HG03457 (cell line): ENCODE data around the gene SATB1.
"Not testable (repeated sequence)": the region's sequence is repeated elsewhere in the genome, so short reads cannot be mapped to it uniquely, and the experiment has no call there.

Experiments
- ATAC-seq: cut with Tn5 transposase; IDR thresholded peaks from one replicate; pipeline ENCODE4 v1.9.1; 2021; ENCODE audit warnings: moderate number of reproducible peaks; ENCODE audit not compliant: unreplicated experiment

The SATB1 gene

DNA sequence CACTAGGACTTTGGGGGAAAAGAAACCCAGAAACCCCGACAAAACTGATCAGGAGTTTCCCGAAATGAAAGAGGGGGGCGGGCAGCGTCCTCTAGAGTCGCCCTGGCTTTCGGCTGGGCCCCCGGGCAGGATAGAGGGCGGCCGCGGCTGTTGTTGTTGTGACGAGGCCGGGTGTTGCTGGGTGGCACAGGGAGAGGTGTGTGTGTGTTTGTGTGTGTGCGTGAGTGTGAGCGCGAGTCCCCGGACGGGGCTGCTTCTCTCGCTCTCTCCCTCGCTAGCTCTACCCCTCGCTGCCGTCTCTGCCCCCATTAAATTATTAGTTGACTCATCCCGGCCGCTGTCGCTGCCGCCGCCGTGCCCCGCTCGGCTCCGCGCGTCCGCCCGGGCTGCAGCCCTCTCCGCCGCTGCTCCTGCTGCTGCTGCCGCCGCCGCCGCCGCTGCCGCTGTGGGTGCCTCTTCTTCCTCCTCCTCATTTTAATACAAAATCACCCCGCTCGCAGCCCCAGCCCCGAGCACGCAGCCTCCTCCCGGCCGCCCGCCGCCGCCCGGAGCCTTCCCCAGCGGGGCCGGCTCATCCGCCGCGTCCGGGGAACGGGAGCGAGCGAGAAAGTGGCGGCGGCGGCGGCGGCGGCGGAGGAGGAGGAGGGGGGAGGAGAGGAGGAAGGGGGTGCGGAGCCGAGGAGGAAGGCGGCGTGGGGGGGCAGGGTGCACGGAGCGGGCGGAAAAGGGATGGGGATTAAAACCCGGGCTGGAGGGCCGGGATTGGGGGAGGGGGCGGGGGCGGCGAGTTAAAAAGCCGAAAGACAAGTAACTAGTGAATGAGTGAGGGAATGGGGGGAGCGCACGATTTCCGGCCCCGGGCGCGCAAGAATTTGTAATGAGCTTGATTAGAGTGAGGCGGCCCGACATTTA lies at the start of gene SATB1:
TSS of gene SATB1 (minus strand) at position 611 of the 912 bp plus-strand sequence. CDS start 4,372 bp downstream, outside the sequence.
- peak; percentile 47 for ATAC-seq

GRCh38 chr3:18474202-18474601 lies 49.1 kb upstream of the SATB1 start:
- no peak for ATAC-seq

- no peak for ATAC-seq
These were observed 44.6 kb upstream of the SATB1 start for GRCh38 chr3:18469775-18470174.

DNA sequence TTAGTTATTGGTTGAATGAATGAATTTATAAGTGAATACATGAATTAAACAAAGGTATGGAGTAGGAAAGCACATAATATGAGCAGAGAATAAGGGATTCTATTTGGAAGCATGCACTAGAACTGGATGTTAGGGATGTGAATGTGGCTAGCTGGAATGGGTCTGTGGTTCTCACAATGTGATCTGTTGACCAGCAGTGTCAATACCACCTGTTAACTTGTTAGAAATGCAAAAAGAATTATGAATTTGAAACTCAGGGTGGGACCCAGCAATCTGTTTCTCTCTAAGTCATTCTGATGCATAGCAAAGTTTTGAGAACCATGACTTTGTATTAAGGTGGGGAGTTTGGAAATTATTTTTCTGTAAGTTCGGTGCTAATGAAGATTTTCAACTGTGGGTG lies 41.0 kb upstream of the SATB1 start:
- no peak for ATAC-seq

DNA sequence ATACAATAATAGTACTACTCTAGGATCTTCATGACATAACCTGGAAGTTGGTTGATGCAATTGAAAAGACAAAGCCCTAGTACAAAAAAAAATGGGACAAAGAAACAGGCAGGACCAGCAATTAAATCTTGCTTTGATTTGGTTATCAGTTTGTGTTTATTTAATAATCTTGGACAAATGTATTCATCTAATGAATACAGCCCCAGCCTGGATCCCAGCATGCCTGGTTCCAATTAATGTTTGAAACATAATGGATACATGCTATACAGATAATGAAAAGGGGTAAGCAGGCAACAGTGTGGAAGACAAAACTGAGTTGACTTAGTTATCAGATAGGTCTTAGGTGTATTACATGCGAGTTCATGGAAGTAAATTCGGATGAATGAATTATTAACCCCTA lies 29.6 kb upstream of the SATB1 start:
- ATAC-seq: no peak

DNA sequence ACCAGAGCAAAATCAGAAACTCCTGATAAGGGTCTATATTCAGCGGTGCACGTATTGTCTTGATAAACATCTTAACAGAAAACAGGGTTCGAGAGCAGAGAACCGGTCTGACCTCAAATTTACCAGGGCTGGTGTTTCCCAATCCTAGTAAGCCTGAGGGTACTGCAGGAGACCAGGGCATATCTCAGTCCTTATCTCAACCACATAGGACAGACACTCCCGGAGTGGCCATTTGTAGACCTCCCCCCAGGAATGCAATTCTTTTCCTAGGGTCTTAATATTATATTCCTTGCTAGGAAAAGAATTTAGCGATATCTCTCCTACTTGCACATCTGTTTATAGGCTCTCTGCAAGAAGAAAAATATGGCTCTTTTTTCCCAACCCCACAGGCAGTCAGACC lies 24.5 kb upstream of the SATB1 start:
- not testable (repeated sequence) for ATAC-seq

DNA sequence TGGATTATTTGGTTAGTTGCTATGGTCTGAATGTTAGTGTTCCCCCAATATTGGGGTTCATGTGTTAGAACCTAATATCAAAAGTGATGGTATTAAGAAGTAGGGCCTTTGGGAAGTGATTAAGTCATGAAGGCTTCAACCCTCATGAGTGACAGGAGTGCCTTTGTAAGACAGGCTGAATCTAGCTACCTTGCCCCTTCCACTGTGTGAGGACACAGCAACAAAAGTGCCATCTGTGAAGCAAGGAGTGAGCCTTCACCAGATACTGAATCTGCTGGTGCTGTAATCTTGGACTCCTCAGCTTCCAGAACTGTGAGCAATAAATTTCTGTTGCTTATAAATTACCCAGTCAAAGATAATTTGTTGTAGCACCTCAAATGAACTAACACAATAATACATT lies 22.6 kb upstream of the SATB1 start:
- ATAC-seq: no peak

- no peak for ATAC-seq
These were observed 21.1 kb upstream of the SATB1 start for GRCh38 chr3:18446149-18446825.

DNA sequence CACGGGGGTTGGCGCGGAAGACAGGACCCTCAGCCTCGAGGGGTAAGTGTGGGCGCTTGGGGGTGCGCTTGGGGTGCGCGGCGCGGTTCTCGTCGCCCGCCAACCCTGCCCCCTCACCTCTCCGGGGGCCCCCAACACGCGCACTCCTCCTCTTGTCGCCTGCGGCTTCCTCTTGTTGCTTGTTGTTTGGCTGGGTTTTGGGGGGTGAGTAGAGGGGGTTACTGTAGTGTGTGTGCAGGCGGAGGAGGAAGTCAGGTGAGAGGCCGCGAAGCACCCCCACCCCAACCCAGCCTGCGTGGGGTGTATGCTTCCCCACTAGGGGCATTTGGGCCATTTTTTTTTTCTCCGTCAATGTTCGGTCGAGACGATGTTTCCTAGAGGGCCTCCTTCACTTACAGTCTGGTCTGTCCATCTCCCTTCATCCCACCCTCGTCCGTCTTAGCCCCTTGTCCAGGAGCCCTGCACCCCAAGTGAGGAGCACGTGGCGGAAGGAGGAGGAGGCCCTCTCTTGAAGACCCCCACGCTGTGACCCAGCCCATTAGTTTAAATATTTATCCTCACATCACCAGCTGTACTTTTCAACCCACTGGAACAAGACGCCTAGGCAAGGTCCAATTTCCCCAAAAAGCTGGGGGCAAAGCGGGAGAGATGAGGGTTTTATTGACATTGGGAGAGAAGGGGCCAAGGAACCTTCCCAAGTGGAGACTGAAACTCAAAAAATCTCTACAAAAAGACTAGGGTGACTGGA lies 20.4 kb upstream of the SATB1 start:
- ATAC-seq: no peak

DNA sequence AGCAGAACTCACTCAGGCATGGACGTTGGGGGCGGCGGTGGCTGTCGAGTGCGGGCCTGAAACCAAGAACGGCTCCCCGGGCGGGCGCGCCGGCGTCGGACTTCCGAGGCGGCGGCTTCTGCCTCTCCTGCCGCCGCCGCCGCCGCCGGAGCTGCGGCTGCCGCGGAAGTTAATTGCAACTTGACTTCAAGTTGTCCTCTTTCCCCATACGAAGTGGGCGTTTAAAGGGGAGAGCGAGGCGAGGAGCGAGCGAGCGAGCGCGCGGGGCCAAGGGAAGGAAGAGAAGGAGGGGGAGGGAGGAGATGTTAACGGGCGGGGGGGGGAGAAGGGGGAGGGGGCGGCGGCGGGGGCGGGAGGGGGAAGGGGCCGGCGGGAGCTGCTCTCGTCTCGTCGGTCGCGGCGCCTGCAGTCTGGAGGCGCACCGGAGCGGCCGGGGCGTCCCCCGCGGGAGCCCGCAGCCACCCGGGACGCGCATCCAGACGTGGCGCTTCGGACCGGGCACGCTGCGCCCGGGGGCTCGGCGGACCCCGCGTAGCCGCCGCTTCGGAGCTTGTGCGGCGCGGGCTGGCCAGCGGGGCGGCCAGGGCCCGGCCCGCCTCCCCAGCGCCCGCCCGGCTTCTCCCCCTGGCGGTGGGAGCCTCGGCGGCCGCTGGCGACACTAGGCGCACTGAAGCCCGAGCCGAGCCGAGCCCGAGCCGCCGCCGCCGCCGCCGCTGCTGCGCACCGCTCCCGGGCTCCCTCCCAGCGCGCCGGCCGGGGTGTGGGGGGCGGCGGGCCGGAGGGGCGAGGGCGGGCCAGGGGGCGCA lies 19.7 kb upstream of the SATB1 start:
- ATAC-seq: peak; percentile 88

- ATAC-seq: no peak
These were observed 18.8 kb upstream of the SATB1 start for GRCh38 chr3:18443665-18444594.

DNA sequence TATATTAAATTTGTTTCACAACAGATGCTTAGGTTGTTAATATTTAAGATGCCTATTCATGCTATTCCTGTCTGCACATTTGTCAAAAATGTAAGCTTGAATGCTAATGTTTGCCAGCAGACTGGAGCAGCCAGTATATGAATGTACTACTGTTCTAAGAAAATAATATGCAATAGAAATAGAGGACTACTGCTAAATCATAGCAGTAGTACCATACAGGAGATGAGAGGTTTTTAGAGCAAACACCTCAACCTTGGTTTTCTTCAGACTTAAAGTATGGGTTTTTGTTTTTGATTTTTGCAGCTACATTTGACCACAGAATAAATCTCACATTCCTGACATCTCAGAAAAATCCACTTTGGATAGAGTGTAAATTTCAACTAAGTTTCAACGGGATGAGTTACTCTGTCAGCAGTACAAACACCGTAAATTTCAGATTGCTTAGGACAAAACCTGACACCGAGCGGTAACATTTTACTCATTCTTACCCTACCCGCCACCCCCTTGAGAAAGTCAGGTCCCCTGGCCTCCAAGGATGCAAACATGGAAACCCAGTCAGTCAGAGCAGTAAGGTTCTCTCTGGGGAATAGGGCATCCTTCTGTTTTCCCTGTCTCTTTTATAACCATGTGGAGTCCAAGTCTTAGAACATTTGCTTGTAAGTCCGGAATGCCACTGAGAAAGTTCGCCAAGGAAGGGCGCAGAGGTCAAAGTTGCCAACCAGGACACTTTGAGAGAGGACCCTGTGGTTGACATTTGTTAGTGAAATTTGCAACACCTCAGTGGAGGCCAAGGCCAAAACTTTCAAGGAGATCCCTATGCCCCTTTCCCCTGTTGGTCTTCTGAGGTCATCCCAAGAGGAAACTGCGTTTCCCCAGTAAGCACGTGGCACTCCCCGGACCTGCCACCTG lies 17.9 kb upstream of the SATB1 start:
- no peak for ATAC-seq

GRCh38 chr3:18441551-18441950 lies 16.4 kb upstream of the SATB1 start:
- ATAC-seq: no peak

GRCh38 chr3:18440066-18440722 lies 15.1 kb upstream of the SATB1 start:
- no peak for ATAC-seq

GRCh38 chr3:18439281-18439680 lies 14.1 kb upstream of the SATB1 start:
- ATAC-seq: no peak

GRCh38 chr3:18438586-18438985 lies 13.4 kb upstream of the SATB1 start:
- no peak for ATAC-seq

DNA sequence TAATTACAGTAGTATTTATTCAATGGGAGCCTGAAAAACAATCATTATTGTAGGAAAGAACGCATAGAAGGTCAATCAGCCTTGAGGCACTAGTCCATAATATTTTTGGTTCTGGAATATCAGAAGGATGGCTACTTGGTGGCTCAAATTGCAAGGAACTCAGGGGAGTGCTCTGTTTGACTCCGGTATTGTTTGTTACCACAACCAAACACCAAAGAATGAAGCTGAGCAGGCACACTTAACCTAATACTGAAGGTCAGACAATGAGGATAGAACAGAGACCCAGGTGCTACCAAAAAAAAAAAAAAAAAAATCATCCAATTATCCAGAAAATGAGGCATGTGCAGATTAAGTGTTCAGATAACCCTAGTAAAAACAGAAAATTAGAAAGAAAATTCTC lies 11.1 kb upstream of the SATB1 start:
- ATAC-seq: no peak

DNA sequence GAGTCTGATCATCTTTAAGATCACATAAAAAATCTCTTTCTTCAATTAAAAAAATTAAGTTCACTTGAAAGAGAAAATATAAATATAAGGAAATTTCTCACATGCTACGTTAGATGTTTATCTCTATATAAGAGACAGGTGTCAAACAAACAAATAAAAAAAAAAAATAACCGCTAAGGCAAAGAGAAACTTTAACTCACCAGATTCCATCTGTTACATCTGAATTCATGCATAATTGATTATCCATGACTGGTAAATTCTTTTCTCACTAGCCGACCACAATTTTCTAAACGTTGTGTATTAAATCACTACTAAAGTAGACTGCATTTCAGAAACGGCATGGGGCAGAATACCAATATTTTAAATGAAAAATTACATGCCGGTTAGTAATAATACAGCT lies 9.6 kb upstream of the SATB1 start:
- ATAC-seq: no peak
